GM21825 (cell line): ENCODE data around the gene USP10.
"Not testable (repeated sequence)": the region's sequence is repeated elsewhere in the genome, so short reads cannot be mapped to it uniquely, and the experiment has no call there.

Experiments
- ATAC-seq: cut with Tn5 transposase; IDR thresholded peaks from one replicate; pipeline ENCODE4 v1.9.1; 2021; ENCODE audit warnings: mild to moderate bottlenecking, moderate library complexity; ENCODE audit not compliant: unreplicated experiment

USP10 gene

DNA sequence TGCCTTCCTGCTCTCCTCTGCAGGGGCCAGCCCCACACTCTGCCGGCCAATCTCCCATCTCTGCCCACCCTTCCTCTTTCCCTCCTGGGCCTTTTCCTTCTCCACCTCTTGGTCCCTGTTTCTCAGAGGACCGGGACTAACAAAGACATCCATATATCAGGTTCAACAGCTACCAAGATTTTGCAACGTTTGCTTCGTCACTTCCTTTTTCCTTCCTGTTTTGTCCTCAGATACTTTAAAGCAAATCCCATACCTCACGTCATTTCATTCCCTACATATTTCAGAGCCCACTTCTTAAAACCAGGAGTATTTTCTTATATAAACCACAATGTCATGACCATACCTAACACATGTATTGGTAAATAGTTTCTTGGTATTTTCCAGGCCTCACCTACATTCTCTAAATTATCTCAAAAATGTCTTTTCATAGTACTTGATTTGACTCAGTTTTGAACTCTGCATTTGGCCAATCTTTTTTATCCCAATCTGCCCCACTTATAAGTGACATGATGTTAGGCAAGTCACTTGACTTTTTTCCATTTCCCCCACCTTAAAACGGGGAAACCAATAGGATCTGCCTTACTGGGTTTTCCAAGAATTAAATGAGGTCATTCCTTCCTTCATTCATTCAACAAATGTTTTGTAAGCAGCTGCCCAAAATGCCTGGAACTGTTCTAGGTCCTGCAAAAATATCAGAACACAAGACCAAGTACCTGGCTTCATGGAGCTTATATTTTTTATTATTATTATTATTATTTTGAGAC lies 7.2 kb upstream of the USP10 start:
- no peak for ATAC-seq

DNA sequence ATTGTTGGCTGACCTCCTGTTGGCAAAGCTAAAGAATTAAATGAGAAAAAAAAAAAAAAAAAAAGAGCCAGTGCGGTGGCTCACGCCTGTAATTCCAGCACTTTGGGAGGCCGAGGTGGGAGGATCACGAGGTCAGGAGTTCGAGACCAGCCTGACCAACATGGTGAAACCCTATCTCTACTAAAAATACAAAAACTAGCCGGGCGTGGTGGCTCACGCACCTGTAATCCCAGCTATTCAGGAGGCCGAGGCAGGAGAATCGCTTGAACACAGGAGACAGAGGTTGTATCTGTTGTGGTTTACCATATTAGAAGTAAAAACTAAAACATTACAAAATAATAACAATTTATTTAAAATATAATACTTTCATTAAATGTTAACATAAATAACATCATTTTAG lies 5.9 kb upstream of the USP10 start:
- not testable (repeated sequence) for ATAC-seq

DNA sequence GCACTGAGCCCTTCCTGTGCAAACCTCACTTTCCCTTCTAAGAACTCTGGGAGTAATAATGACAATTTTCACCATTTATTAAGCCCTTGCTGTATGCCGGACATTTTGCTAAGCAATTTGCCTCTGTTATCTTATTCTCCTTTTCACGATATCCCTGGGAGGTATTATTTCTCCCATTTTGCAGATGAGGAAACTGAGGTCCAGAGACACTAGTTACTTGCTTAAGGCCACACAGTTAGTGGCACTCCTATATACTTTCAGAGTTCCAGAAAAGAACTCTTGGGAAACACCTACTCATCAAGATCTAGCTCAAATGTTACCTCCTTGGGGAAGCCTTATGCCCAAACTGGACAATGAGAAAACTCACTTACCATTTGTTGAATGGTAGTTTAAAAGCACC lies 4.8 kb upstream of the USP10 start:
- ATAC-seq, result no peak

DNA sequence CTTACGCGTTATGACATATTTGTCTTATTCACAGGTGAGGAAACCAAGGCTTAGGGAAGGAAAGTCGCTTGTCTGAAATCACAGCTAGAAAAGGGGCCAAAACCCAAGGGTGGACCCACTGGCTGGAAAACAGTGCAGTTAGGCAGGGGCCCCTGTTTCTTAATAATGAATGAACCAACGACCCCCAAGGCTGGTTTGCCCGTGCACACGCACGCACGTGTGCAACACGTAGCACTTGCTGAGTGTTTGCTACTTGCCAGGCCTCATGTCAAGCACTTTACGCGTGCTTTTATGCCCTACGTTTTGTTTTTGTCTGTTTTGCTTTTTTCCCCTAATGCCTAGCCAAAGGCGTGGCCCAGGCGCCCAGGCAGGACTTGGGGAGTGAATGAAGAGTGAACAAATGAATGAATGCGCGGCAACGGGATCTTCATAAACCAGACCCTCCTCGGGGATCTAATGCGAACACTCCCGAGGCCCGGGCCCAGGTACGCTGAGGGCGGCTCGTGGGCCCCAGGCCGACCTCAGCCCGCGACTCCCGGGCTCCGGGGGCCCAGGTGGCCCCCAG lies 571 bp upstream of the USP10 start:
- no peak for ATAC-seq

DNA sequence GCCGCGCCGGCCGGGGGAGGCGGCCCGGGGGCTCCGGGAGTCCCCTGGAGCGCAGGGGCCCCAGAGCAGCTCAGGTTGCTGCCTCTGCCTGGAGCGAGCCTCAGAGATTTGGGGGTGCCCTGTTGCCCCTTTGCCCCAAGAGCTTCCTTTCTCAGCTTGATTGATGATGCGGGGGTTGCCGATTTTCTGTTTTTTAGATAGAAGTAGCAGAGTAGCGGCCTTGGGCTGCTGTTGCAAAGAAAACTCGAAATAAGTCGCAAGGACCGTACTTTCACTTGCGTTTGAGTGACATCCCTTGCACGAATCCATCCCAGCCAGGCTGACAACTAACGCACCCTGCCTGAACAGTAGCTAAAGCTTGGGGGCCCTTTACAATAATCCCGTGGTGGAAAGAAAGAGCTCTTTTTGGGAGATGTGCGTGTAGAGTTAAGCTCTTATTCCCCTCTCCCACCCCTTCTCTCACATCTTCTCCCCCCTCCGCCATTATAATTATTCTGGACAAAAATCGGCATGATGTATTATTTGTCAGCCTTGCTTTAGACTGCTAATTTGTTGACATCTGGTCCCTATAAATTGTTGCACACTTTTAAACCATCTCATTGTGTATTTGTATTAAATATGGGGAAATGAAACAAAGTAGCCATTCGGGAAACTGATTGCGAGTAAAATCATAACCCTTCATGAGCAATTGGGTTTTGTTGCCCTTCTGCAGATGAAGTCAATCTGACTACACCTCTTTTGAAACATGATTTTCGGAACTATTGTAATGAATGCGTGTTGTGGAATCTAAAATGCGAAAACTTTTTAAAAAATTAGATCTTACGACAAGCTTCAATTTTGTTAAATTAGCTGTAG lies 873 bp downstream of the USP10 start:
- peak; percentile 22 for ATAC-seq

DNA sequence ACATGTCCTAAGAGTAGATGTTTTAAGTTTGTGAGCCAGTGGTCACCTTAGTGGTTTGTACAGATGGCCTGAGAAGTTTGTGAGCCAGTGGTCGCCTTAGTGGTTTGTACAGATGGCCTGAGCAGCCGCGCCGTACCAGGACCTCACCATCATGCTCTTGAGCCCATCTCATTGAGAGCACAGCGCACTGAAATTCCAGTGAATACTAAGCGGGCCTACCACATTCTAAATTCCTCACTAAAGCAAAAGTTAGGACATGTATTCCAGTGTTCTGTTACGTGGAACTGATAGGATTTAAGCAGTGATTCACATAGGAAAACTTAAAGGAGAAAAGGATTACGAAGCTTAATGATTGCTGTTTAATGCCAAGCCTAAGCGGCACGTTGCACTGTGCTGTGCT lies 3.9 kb downstream of the USP10 start:
- ATAC-seq, result no peak

DNA sequence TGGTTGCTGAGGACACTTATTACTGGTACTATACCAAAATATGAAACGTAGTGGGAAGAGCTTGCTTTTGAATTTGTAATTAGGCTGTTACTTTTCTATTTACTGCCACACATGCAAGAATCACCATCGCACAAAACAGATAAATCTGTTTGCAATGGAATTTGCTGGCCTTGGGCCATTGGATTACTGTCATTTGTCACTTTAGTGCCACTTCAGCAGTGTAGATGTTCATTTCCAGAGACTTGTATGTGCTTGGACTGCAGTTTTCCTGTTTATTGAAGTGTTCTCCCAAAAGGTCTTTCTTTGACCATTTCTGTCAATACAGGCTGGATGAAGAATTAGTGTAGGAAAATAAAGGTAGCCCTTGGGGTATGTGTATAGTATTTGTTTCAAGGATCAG lies 4.5 kb downstream of the USP10 start:
- no peak for ATAC-seq

DNA sequence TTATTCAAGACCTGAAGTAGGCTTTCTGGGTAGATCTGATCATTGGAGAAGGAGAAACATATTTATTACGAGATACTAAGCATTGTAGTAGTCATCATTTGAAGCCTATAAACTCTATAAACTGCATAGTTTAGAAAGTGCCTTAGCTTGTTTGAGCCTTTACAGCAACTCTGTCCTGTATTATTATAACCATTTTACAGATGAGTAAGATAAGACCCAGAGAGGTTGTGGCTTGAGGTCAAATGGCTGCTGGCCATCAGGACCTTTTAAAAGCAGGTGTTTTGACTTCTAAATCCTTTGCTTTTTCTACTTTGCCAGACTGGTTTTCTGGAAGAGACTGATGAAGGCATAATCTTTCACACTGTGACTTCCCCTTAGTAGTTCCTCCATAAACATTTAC lies 7.1 kb downstream of the USP10 start:
- ATAC-seq, result no peak

DNA sequence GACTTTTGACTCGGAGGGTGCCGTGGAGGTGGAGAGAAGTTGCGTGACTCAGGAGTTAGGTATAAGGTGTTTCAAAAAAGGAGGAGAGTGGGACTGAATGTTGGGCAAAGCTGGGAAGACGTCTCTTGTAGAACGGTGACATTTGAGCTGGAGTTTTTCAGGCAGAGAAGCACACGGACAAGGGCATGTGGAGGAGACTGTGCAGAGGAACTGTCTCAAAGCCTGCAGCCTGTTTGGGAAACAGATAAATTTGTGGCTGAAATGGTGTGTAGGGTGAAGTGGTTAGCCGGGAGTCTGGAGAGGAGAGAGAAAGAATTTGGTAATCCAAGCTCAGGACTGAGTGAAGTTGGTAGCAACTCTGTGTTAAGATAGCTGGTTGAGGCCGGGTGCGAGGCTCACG lies 9.8 kb downstream of the USP10 start:
- ATAC-seq, result no peak

DNA sequence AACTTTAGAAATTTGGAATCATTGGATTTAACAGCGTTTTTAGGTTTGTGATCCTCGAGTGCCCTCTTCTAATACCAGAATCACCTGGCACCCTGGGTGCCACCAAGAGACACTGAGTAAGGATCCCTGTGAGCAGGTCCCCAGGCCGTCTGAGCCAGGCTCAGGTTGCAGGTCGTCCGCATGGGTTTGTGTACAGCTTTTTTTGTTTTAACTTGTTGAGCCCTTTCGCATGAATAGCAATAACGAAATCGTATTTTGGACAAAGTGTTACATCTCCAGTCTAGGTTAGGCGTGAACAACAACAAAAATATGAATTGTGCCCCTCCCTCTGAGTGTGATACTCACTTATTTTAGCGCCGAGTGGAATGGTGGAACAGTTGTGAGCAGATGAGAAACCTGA lies 10.9 kb downstream of the USP10 start:
- no peak for ATAC-seq

DNA sequence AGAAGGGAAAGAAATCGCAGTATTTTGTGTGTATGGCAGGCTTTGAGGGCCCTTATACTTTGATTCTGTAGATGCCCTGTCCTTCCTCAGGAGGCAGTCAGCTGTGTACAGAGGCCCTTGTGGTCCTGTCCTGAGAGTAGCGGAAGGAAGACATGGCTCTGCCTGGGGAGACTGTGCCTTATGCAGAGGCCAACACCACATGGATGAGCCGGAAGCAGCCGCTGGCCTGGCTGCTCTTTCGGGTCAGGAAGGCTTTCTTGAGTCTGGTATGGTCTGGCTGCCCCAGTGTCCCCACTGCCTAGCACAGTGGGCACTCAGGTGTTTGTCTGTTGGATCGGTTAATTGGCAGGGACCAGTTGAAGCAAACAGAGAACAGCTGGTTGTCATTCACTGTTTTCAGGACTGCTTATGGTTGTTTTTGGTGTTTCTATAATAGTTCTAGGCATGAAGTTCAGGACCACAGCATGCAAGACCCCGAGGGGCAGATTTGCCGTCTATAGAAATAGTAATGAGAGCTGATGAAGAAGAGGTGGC lies 12.4 kb downstream of the USP10 start:
- ATAC-seq, result no peak

DNA sequence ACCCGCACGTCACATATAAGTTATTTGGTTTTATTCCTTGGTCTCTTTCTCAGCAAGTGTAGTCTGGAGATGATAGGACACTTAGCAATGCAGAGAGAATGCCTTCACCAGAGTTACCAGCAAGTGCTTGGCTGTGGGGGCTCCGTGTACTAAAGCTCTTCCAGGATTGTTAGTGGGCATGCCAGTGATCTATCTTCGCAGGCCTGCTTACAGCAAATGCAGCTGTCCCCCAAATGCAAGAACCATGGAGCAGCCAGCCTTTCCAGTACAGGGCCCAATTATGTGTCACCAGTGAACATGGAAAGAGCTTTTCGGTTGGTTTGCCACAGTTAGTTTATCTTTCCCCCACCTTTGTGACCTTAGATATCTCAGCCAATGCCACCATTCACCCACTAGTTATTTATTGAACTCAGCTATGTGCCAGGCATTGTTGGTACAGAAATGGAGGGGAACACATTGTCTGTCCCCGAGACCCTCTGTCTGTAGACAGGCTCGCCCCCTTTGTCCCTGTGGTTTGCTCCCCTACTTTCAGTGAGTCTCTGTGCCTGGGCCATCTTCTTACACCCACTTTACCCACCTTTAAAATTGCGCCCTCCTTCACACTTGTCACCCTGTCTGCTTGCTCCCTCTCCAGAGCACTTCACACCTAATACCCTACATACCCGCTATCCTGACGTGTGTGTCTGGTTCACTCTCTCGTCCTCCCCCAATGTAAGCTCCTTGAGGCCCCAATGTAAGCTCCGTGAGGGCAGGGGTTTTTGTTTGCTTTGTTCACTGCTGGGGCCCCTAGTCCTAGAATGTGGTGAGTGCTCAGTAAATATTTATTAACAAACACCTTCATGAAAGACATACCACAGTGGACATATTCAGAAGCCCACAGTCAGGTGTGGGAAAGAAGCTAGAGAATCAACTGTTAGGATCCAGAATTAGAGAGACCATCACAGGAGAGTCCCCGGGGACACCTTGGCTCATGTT lies 13.3 kb downstream of the USP10 start:
- no peak for ATAC-seq

DNA sequence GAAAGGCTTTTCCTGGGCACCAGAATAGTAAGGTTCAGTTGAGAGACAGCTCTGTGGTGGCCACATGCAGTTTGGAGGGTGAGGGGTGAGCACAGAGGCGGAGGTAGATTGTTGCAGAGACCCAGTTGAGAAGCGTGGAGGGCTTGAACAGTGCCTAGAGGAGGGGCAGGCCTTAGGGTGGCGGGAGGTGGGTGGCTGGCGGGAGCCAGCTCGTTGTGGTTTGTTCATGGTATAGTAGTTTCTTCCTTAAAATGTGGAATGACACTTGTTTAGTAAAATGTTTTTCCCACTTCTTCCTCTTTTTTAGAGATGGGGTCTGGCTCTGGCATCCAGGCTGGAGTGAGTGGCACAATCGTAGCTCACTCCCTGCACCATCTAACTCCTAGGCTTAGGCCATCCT lies 14.2 kb downstream of the USP10 start:
- ATAC-seq, result no peak

DNA sequence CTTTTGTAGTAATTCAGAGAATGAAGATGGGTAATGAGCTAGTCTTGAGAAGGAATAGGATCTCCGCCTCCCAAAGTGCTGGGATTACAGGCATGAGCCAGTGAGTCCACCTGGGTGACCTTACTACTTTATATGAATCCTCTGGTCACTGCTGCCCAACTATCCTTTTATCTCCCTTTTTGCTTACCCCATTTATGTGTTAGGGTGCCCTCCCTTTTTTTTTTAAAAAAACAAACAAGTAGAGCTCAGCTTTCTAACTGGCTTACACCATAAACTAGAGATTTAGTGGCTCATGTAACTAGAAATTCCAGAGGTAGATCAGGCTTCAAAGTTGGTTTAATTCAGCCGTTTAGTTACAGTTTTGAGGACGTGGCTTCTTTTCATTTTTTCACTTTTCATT lies 15.6 kb downstream of the USP10 start:
- no peak for ATAC-seq

DNA sequence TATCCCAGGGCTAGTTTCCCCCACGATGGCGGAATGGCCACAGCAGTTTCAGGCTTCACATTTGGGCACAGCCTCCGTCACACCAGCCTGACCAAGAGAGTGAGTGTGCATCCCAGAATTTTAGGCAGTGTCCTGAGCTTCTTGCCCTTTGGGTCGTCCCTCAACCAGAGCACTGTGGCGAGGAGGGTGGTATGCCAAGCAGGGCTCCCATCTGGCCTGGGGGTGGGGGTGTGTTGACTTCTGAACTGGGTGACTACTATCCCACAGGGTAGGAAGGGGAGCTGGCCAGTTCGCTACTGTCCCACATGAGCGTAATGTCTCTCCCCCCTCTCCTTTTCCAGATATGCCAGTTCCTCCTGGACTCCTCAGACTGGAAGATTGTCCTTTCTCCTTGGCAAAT lies 16.1 kb downstream of the USP10 start:
- ATAC-seq, result no peak

DNA sequence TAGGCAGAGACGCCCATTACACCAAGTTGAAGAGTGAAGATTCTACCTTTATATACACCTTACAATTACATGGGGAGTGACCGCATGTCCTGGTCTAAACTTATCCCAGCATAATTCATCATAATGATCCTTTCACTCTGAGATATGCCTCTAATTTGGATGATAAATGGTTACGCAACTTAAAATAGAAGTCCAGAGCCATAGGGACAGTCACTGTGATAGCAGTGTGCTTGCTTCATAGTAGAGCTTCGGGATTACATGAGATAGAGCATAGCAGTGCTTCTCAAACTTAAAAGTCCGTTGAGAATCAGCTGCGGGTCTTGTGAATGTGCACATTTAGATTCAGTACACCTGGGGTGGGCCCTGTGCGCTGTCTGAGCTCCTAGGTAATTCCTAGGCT lies 16.9 kb downstream of the USP10 start:
- ATAC-seq, result no peak

DNA sequence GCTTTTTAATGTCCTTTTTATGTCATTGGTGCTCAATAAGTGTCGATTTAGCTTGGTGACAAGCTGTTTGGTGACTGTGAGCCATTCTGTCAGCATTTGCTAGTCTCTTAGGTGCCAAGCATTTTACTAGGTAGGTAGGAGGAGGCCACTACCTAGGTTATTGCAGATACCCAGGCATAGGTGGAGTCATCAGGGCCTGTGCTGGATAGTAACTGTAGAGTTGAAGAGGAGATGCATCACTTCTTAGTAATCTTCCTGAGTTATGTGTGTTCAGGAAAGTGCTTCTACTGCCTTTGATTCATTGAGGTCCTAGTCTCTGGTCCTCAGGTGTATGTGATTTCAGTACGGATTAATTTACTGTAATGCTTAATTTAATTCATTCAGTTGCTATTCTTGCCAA lies 17.7 kb downstream of the USP10 start:
- ATAC-seq, result no peak

DNA sequence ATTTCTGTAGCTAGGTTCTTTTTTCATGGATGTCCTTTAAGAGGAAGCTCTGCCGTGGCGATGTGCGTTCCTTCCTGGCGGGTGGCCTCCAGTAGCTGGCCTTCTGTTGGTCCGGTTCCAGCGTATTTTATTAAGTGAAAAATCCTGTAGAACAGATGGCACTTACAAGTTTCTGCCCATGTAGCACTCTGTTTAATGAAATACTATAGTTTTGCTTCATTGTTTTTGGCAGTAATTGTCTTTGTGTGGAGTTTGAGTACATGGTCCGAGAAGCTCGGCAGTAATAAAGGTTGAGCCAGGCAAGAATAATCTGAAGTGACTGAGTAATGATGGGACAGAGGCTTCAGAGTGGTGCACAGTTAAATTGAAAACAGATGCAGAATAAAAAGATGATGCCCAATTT lies 20.4 kb downstream of the USP10 start:
- no peak for ATAC-seq

DNA sequence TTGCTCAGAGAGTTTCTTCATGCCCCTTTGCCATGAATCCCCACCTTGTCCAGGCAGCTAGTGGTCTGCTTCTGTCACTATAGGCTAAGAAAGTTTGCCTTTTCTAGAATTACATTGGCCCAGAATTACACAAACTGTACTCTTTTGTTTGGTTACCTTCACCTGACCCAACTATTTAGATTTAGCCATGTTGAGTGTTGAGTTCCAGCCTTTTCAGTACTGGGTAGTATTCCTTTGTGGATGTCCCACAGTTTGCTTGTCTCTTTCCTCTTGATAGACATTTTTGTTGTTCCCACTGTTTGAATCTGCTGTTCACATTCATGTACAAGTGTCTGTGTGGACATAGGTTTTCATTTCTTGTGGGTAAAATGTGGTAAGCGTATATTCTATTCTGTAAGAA lies 22.3 kb downstream of the USP10 start:
- no peak for ATAC-seq

DNA sequence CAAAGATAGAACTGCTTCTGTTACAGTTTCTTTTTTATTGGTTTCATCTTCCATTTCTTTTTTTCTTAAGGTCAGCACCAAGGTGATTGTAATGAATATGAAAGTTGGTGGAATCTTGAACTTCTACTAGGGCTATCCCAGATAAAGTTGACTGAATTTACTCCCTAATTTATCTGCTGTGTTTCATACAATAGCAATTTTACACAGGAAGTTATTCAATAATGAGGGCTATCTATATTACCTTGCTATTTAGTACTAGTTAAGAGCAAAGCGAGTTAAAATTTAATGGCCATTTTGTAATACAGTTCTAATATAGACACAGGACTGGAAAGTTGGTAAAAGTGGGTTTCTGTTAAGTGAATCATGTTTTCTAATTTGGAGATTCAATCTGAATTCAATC lies 24.1 kb downstream of the USP10 start:
- no peak for ATAC-seq
